HG02642 (cell line): ENCODE data around the gene FBXL2.
"Not testable (repeated sequence)": the region's sequence is repeated elsewhere in the genome, so short reads cannot be mapped to it uniquely, and the experiment has no call there.

ENCODE experiments used
- ATAC-seq: cut with Tn5 transposase; IDR thresholded peaks from one replicate; pipeline ENCODE4 v1.9.1; 2021; ENCODE audit warnings: mild to moderate bottlenecking; ENCODE audit not compliant: unreplicated experiment, poor library complexity

Gene FBXL2

DNA sequence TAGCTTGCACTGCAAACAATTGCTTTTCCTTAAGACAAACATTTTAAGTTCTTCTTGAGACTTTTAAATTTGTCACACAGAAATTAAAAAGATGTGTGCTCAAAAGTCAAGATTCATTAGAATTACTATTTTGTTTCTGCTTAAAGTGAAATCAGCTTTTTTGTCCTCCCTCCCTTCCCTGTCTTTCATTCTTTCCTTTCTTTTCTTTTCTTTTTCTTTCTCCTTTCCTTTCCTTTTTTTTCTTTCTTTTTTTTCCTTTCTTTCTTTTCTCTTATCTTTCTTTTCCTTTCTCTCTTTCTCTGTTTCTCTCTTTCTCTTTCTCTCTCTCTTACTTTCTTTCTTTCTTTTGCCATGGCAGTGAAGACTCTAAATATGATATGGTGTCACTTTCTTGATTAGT lies 37.8 kb downstream of the FBXL2 start:
- ATAC-seq: no peak

- ATAC-seq: no peak
These were observed 38.6 kb downstream of the FBXL2 start for GRCh38 chr3:33315826-33316225.

GRCh38 chr3:33317963-33318709 lies 40.9 kb downstream of the FBXL2 start:
- ATAC-seq: no peak

- ATAC-seq: no peak
These were observed 41.6 kb downstream of the FBXL2 start for GRCh38 chr3:33318710-33319380.

GRCh38 chr3:33322412-33322811 lies 45.2 kb downstream of the FBXL2 start:
- no peak for ATAC-seq

- ATAC-seq: no peak
These were observed 54.2 kb downstream of the FBXL2 start for GRCh38 chr3:33331414-33331813.

- ATAC-seq: no peak
These were observed 57.1 kb downstream of the FBXL2 start for GRCh38 chr3:33334364-33334763.

DNA sequence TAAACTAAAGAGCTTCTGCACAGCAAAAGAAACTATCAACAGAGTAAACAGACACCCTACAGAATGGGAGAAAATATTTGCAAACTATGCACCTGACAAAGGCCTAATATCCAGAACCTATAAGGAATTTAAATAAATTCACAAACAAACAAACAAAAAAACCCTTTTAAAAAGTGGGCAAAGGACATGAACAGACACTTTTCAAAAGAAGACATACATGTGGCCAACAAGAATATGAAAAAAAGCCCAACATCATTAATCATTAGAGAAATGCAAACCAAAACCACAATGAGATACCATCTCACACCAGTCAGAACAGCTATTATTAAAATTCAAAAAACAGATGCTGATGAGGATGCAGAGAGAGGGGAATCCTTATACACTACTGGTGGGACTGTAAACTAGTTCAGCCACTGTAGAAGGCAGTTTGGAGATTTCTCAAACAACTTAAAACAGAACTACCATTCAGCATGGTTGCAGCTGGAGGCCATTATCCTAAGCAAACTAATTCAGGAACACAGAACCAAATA lies 61.8 kb downstream of the FBXL2 start:
- ATAC-seq: not testable (repeated sequence)

GRCh38 chr3:33339758-33340157 lies 62.5 kb downstream of the FBXL2 start:
- ATAC-seq: no peak

DNA sequence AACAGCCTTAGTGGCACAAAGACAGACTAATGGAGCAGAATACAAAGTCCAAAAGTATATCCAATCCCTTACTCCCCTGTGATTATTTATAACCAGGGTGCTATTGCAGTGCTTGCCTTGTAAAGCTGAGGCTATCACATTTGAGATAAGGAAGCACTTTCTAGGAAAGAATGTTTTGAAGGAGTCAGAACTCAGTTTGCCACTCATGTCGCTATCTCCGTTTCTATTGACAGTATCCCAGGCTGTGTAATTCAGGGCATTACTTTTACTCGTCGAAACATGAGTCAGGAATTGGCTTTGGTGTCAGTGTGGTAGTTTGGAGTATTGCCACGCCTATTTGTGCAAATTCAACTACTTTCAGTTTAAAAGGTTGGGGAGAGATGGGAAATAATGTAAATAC lies 78.4 kb downstream of the FBXL2 start:
- no peak for ATAC-seq

- no peak for ATAC-seq
These were observed 81.0 kb downstream of the FBXL2 start for GRCh38 chr3:33358172-33358781.

DNA sequence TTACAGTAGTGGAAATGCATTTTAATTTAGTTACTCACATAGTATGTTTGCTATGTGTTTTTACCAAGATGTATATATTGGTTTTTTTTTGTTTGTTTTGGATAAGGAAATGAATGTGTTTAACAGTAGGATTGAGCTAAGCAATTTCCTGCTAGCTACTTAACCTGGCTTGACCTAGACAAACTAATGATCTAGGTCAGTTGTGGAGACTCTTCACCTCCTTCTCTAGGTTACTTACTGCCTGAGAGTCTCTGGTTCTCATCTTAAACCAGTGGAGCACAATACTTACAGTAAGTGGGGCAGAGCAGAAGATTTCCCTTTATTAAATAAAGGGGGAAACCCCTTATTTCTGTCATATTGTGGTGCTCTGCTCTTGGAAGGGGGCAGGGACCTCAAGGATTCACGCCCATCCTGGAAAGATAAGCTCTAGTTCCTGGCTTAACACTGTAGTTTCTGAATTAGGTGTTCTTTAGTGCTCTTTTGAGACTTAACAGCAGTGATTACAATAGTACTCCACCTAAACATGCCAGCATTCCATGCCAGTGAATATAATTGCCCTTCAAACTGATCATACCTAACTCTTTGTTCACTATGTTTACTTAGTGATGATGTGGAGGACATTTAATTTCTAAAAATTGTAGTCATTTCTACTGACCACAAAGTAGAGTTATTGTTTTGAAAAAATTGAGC lies 83.0 kb downstream of the FBXL2 start:
- no peak for ATAC-seq

DNA sequence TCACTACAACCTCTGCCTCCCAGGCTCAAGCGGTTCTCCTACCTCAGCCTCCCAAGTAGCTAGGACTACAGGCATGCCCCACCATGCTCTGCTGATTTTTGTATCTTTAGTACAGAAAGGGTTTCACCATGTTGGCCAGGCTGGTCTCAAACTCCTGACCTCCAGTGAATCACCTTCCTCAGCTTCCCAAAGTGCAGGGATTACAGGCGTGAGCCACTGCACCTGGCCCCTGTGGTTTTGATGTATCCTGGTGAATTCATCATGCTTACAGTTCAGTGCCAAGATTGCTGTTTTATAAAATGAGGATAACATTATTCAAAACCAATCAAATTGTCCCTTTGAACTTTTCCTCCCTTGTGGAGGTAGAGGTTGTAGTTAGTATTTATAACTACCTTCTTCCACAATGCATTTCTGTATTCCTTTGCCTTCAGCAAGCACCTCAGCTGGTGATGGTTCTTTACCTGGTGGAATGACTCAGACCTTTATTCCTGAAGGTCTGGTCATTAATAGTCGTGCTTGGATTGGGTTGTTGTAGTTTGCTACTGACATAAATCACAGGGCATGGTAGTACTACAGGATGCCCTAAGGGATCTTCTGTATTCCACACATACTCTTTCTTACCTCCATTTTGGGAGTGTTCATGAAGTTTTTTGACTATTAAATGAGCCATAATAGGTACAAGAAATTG lies 86.0 kb downstream of the FBXL2 start:
- ATAC-seq: no peak

- no peak for ATAC-seq
These were observed 86.8 kb downstream of the FBXL2 start for GRCh38 chr3:33364060-33364459.

GRCh38 chr3:33364531-33365128 lies 87.4 kb downstream of the FBXL2 start:
- ATAC-seq: no peak

- peak; percentile 59 for ATAC-seq
These were observed 95.2 kb downstream of the FBXL2 start for GRCh38 chr3:33372218-33373081.

DNA sequence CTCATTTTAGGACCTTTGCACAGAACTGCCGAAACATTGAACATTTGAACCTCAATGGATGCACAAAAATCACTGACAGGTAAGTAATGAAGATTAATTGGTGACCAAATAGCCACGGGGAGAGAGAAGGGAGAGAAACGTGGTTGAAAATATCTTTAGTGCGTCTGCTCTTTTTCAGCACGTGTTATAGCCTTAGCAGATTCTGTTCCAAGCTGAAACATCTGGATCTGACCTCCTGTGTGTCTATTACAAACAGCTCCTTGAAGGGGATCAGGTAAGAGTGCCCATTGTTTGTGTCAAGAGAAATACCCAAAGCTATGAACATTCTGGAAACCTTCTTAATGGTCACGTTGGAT lies 95.8 kb downstream of the FBXL2 start:
- no peak for ATAC-seq

GRCh38 chr3:33377489-33377888 lies 100.2 kb downstream of the FBXL2 start:
- ATAC-seq: no peak

- ATAC-seq: no peak
These were observed 100.7 kb downstream of the FBXL2 start for GRCh38 chr3:33377931-33378330.
